ENCODE measurements around the gene EIF3K.
"Not testable (repeated sequence)": the region's sequence is repeated elsewhere in the genome, so short reads cannot be mapped to it uniquely, and the experiment has no call there.

The EIF3K gene

DNA sequence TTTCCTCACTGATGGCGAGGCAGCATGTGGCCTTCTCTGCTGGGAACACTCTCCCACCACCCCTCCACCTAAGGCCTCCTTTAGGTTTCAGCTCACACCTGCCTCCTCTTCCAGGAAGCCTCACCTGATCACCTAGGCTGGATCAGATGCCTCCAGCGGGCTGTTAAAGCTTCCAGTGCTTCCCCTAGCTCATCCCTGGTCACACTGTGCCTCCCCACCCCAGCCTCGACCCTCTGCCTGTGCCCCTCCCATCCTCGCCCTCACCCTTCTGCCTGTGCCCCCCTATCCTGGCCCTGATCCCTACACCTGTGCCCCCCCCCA is 35.0 kb upstream of the EIF3K start:
- no peak overlapping the region for H3K4me3 ChIP-seq (ENCODE audit: low read depth, low read length)
- TF ChIP-seq, protein P1, sequence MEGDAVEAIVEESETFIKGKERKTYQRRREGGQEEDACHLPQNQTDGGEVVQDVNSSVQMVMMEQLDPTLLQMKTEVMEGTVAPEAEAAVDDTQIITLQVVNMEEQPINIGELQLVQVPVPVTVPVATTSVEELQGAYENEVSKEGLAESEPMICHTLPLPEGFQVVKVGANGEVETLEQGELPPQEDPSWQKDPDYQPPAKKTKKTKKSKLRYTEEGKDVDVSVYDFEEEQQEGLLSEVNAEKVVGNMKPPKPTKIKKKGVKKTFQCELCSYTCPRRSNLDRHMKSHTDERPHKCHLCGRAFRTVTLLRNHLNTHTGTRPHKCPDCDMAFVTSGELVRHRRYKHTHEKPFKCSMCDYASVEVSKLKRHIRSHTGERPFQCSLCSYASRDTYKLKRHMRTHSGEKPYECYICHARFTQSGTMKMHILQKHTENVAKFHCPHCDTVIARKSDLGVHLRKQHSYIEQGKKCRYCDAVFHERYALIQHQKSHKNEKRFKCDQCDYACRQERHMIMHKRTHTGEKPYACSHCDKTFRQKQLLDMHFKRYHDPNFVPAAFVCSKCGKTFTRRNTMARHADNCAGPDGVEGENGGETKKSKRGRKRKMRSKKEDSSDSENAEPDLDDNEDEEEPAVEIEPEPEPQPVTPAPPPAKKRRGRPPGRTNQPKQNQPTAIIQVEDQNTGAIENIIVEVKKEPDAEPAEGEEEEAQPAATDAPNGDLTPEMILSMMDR (IDR thresholded peaks at IDR 0.05; ENCODE audit: borderline replicate concordance, insufficient read depth, low read depth, low read length), result no peak

DNA sequence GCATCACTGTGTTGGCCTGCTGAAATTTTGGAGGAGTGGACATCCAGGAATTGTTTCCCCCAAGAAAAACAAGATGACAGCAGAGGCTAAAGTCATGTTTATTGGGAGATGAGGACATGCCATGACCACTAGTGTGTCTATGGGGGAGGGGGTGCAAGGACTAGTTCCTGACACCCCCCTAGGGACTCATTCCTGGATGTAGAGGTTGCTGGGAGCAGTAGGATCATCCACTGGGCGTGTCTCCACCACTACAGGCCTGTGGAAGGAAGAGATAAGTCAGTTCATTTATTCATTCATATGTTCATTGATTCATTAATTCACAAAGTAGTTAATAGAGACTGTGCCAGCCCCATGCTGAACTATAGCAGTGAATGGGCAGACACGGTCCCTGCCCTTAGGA is 31.4 kb upstream of the EIF3K start:
- TF ChIP-seq, protein P1 (IDR thresholded peaks at IDR 0.05; ENCODE audit: borderline replicate concordance, insufficient read depth, low read depth, low read length), result no peak
- H3K4me3 ChIP-seq (ENCODE audit: low read depth, low read length), result no peak overlapping the region

DNA sequence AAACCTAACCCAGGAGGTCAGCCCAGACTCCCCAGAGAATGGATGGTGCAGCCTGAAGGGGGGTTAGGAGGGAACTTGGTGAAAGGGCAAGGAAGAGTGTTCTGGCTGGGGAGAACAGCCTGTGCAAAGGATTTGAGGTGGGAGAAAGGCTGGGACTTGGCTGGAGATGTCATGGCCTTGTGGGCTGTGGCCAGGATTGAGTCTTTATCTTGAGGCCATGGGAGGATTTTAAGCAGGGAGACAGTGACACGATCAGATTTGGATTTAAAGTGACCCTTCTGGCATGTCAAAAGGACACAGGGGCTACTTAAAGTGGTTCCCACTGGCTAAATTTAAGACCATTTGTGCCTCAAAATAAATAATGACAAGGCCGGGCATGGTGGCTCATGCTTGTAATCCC is 30.9 kb upstream of the EIF3K start:
- no peak overlapping the region for H3K4me3 ChIP-seq (ENCODE audit: low read depth, low read length)
- TF ChIP-seq, protein P1 (IDR thresholded peaks at IDR 0.05; ENCODE audit: borderline replicate concordance, insufficient read depth, low read depth, low read length), result no peak

DNA sequence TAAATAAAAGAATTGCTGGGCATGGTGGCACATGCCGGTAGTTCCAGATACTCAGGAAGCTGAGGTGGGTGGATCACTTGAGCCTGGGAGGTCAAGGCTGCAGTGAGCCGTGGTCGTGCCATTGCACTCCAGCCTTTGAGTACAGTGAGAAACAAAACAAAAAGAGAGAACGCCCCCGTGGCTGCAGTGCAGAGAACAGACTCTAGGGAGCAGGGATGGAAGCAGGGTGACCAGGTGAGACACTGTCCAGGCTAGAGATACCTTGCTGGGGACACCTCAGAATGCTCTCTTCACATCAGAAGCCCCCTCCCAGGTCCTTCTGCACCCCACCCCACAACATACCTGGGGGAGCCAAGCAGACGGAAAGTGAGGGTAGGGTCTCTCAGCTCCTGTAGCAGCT is 26.0 kb upstream of the EIF3K start:
- TF ChIP-seq, protein P1 (IDR thresholded peaks at IDR 0.05; ENCODE audit: borderline replicate concordance, insufficient read depth, low read depth, low read length), result no peak
- H3K4me3 ChIP-seq (ENCODE audit: low read depth, low read length), result no peak overlapping the region

DNA sequence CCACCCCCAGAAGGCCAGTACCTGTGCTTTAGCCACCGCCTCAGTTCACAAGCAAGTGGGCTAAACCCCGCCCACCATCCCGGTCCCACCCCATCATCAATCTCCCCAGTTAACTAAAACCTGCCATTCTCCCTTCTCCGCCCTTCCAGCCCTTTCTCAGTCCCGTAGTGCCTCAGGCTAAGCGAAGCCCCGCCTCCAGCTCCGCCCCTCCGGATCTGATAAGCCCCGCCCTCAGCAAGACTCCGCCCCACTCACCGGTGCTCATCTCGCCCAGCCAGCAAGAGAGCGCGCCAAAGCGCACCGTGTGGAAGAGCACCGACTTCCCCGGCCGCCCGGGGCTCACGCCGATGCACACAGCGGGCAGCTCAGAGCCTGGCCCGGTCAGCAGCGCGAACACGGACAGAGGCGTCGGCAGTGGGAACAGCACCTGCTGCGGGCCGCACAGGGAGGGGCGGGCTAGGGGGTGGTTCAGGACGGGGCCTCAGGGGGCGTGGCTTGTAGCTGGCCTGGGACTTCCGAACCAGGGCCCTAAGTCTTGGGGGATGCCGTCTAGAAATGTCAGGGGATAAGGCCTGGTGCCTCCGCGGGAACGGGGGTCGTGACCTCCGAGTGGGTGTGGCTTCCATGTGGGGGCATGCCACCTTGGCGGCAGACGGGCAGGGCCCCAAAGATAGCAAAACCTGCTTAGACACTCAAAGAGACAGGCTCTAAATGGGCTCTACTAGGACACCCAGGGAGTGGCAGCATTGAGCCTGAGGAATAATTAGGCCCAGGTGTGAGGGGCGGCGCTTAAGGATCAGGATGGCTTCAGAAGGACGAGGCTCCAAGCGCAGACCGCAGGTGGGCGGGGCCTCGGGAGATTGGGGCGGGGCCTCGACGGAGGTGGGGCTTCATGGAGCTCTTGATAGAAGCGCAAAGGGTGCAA is 22.7 kb upstream of the EIF3K start:
- TF ChIP-seq, protein P1 (IDR thresholded peaks at IDR 0.05; ENCODE audit: borderline replicate concordance, insufficient read depth, low read depth, low read length), result no peak
- H3K4me3 ChIP-seq (ENCODE audit: low read depth, low read length), result no peak overlapping the region

DNA sequence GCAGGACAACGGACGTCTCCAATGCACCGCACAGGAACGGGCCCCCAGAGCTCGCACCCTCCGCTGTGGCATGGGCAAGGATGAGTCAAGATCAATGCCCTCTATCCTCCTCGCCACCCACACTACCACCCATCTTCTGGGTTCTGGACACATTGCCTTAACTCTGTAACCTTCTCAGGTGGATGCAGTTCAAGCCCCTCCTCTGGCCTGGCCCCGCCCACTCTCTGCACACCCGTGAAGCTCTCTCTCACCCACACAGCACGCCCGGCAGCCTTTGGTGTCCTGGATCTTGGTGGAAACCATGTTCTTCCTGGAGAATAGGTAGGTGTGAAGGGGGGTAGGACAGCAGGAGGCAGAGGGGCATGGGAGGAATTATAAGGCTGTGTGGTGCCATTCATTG is 21.9 kb upstream of the EIF3K start:
- TF ChIP-seq, protein P1 (IDR thresholded peaks at IDR 0.05; ENCODE audit: borderline replicate concordance, insufficient read depth, low read depth, low read length), result no peak
- H3K4me3 ChIP-seq (ENCODE audit: low read depth, low read length), result no peak overlapping the region

DNA sequence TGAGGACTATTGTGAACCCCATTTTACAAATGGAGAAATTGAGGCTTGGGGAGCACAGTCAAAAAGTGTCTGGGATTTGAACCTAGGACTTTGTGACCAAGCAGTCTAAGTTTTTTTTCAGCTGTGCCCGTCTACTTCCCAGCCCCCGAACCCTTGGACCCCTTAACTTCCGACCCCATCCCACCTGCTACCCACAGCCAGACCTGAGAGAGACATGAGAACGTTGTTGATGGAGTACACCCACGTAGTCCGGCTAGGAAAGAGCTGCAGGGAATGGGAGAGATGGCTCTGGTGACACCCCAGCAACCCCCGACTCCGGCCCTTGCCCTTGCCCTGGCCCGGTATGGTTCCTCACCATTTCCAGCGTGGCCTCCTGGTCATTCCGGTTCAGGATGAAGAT is 19.3 kb upstream of the EIF3K start:
- TF ChIP-seq, protein P1 (IDR thresholded peaks at IDR 0.05; ENCODE audit: borderline replicate concordance, insufficient read depth, low read depth, low read length), result no peak
- H3K4me3 ChIP-seq (ENCODE audit: low read depth, low read length), result no peak overlapping the region

DNA sequence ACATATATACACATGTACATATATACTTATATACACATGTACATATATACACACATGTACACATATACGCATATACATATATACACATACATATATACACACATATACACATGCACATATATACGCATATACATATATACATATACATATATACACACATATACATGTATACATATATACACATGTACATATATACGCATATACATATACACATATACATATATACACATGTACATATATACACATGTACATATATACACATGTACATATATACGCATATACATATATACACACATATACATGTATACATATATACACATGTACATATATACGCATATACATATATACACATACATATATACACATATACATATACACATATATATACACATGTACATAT is 16.1 kb upstream of the EIF3K start:
- not testable (repeated sequence) for H3K4me3 ChIP-seq (ENCODE audit: low read depth, low read length)

Data from GM12875 (cell line).